ENCODE results near the gene AMH.
A peak's percentile ranks its signal among the peaks of the same experiment; 100 is the strongest.

AMH gene

GRCh38 chr19:2236314-2237050 is 12.6 kb upstream of the AMH start, which contains the start of the genes PLEKHJ1 and SF3A2:
Gene PLEKHJ1 (minus strand): TSS chr19:2236329. CDS start chr19:2236248, 81 bp downstream.
Gene SF3A2 (plus strand): TSS chr19:2236824. CDS start chr19:2243419, 6,595 bp downstream.
- DNase-seq: peak; percentile 97

GRCh38 chr19:2237051-2237868 is 11.9 kb upstream of the AMH start:
- no peak for DNase-seq

DNA sequence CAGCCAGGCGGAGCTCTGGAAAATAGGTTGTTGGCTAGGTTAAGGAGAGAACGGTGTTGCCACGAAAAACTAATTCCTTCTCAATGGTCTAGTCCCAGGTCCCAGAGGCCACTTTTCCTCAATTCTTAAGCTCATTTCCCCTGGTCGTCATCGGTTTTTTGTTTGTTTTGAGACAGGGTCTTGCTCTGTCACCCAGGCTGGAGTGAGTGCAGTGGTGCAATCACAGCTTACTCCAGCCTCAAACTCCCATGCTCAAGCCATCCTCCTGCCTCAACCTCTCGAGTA is 11.3 kb upstream of the AMH start:
- no peak for DNase-seq

- no peak for DNase-seq
Measured at GRCh38 chr19:2239173-2239572, 9.9 kb upstream of the AMH start.

- peak; percentile 21 for DNase-seq
Measured at GRCh38 chr19:2239771-2240770, 9.1 kb upstream of the AMH start.

DNA sequence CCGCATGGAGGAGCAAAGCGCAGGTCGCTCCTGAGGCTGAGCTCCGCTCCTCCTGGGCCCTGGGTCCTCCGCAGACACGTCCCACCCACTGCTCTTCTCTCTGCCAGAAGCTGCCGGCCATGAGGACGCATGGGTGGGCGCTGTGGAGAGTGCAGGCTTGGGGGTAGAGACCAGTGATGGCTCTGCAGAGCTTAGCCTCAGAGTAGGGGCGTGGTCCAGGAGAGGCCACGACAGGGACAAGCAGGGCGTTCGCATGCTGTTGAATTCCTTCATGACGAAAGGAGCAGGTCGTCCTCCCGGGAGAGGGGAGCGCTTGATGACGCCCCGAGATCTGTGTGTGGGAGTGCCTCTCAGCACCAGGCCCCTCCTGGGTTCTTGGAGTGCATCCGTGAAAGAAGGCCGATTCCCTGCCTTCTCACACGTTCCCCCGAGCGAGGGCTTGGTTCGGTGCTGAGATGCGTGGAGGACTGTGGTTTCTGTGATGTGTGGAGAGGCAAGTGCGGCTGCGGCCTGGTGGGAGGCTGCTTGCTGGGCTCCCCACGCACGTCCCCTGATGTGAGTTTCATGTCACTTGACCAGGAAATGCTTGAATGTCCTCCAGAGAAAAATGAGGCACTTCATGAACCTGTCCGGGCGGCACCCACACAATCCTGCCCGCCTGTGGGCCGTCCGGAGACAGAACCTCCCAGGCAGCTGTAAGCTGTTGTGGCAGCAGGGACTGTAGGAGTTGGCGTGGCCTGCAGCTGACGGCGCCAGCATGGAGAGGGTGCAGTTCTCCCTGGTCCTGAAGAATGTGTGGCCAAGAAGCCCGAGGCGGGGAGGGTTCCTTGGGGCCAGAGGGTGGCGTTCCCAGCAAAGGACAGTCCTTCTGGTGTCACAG is 8.0 kb upstream of the AMH start:
- no peak for DNase-seq

DNA sequence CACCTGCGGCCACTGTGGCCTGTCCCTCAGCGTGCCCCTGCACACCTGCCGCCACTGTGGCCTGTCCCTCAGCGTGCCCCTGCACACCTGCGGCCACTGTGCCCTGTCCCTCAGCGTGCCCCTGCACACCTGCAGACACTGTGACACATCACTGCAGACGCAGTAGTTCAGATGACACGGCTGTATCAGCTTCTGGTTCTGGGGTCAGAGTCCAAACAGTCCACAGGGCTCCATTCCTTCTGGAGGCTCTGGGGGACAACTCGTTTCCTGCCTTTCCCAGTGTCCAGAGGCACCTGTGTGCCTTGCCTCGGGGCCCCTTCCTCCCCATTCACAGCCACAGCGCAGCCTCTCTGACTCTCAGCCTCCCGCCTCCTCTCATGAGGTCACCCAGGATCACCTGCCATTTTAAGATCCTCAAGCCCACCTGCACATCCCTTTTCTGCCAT is 7.0 kb upstream of the AMH start:
- no peak for DNase-seq

DNA sequence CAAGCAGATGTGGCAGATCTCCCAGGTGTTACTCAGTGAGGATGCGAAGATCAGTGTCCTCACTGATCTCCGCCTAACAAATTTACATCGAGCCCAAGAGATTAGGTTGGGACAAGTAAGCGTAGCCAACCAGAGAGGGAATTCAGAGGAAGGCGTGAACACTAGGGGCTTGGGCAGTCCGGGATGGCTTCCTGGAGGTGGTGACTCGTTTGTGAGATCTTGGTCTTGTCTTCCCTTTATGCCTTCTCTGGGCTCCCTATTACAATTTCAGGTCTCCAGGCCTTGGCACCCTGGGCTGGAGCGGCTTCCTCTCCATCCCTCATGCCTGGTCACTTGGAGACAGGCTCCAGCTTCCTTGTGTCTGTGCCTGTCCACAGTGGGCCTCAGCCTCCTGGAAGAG is 6.3 kb upstream of the AMH start:
- DNase-seq: no peak

GRCh38 chr19:2243274-2244124 is 5.6 kb upstream of the AMH start:
- DNase-seq: no peak

- no peak for DNase-seq
Measured at GRCh38 chr19:2244125-2244411, 5.1 kb upstream of the AMH start.

GRCh38 chr19:2244486-2244885 is 4.6 kb upstream of the AMH start:
- no peak for DNase-seq

DNA sequence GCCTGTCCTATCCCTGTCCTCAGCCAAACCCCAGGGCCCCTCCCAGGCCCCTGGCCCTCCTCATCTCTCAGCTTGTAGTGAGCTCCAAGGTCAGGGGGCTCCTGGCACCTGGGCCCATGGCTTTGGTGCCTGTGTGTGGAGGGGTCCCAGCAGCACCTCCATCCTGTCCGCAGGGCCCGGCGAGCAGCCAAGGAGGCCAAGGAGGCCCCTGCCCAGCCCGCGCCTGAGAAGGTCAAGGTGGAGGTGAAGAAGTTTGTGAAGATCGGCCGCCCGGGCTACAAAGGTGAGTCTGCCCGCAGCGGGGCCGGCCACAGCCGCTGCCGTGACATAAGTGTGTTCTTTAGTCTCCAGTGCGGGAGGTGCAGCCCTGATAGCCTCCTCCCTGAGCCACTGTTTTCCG is 3.9 kb upstream of the AMH start:
- DNase-seq: no peak

GRCh38 chr19:2246014-2246620 is 3.0 kb upstream of the AMH start:
- no peak for DNase-seq

- no peak for DNase-seq
Measured at GRCh38 chr19:2246801-2247361, 2.2 kb upstream of the AMH start.

DNA sequence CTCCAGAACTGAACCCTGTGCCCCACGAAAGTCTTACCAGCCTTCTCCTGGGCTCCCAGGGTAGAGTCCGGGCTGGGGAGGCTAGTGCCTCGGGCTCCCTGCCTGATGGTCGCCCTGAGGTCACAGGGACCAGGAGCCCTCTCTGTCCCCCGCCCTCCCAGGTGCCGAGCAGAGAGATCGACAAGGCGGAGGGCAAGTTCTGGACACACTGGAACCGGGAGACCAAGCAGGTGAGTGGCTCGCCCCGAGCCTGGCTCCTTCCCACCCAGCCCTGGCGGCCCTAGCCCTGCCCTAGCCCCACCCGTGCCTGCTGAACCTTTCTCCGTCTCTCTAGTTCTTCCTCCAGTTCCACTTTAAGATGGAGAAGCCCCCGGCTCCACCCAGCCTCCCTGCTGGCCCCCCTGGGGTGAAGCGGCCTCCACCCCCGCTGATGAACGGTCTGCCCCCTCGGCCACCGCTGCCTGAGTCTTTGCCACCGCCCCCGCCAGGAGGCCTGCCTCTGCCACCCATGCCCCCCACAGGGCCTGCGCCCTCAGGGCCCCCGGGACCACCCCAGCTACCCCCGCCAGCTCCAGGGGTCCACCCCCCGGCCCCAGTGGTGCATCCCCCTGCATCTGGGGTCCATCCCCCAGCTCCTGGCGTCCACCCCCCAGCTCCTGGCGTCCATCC is 1.6 kb upstream of the AMH start:
- no peak for DNase-seq

GRCh38 chr19:2248136-2249009 is 750 bp upstream of the AMH start:
- DNase-seq: no peak

DNA sequence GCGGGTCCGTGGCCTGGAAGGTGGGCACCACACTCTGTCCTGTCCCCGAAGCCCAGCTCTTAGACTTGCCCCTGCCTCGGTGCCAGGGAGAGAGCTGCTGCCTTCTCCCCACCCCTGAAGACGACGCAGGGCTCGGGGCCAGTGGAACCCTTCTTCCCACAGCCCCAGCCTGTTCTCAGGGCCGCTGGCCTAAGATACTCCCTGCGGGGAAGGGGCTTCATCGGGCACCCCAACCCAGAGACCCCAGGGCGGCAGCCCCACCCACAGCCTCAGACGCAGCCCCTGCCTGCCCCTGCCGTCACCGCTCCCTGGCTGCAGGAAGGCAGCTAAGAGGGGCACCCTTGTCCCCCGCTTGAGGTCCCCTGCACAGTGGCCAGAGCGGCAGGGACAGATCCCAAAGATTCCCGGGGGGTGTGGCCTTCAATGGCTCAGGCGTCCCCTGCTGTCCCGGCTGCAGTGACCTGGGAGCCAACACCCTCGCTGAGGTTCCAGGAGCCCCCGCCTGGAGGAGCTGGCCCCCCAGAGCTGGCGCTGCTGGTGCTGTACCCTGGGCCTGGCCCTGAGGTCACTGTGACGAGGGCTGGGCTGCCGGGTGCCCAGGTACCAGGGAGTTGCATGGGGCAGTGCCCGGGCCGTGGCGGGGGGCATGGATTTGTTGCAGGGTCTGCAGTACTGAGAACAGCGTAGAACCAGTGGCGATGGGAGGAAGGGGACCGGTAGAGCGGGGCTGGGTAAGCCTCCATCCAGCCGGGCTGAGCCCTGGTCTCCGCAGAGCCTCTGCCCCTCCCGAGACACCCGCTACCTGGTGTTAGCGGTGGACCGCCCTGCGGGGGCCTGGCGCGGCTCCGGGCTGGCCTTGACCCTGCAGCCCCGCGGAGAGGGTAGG is 1.0 kb downstream of the AMH start:
- DNase-seq: no peak

GRCh38 chr19:2250766-2251105 is 1.6 kb downstream of the AMH start:
- no peak for DNase-seq
